ENCODE data around the gene SCAF8. TPM values are rescaled to one million over a fixed set of nuclear protein-coding genes. Genes with fewer than 3 reads are reported as not detected.
"Not testable (repeated sequence)": the region's sequence is repeated elsewhere in the genome, so short reads cannot be mapped to it uniquely, and the experiment has no call there.

Gene SCAF8
- total RNA-seq, 1 experiment from 2014 or later, result 44.8 TPM

DNA sequence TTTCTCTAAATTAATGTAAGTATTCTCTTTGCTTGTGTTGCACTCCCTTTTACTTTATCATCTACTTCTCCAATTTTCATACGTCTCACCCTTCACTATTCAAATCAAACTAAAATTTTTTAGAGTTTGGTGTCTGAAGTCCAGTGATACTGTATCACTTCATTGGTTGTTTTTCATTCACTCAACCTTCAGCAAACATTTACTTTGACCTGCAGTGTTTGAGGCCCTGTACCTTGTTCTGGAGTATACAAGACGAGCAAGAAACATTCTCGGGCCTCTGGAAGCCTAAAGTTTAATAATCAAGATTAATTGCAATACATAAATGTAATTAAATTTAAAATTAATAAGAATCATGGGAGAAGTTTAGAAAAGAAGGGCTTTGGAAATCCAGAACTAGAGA, 64.6 kb downstream of the SCAF8 start:
- no peaks in the 10 kb centered on the region for H3K9me2 ChIP-seq (replicated peaks; ENCODE audit: insufficient read depth, low read length)
- H3K4me2 ChIP-seq (ENCODE audit: low read depth, low read length, poor library complexity, severe bottlenecking), result no peak overlapping the region
- H4K20me1 ChIP-seq (ENCODE audit: insufficient read depth, low read depth, low read length), result no peaks in the 10 kb centered on the region
- peaks cover 21% of the 10 kb centered on the region; the same call in 1 of the 2 replicates for H3K36me3 ChIP-seq (ENCODE audit: insufficient read depth, low read length)
- DNase-seq, result no peak
- H3K27ac ChIP-seq (ENCODE audit: low read length), result no peak overlapping the region
- H3K9ac ChIP-seq (ENCODE audit: low read length), result no peak overlapping the region
- peaks cover 71% of the 10 kb centered on the region for H3K79me2 ChIP-seq (ENCODE audit: low read length)
- peaks cover 24% of the 10 kb centered on the region for H3K4me1 ChIP-seq (ENCODE audit: low read length)
- no peak overlapping the region for H3K4me3 ChIP-seq (ENCODE audit: low read length)
- no peaks in the 10 kb centered on the region for H3K9me3 ChIP-seq (ENCODE audit: low read length)
- no peak overlapping the region for H2AFZ ChIP-seq (ENCODE audit: low read length)
- no peaks in the 10 kb centered on the region for H3K27me3 ChIP-seq (ENCODE audit: low read length)

- H2AFZ ChIP-seq (ENCODE audit: low read length), result no peak overlapping the region
These were observed 67.1 kb downstream of the SCAF8 start for GRCh38 chr6:154800338-154800737.

DNA sequence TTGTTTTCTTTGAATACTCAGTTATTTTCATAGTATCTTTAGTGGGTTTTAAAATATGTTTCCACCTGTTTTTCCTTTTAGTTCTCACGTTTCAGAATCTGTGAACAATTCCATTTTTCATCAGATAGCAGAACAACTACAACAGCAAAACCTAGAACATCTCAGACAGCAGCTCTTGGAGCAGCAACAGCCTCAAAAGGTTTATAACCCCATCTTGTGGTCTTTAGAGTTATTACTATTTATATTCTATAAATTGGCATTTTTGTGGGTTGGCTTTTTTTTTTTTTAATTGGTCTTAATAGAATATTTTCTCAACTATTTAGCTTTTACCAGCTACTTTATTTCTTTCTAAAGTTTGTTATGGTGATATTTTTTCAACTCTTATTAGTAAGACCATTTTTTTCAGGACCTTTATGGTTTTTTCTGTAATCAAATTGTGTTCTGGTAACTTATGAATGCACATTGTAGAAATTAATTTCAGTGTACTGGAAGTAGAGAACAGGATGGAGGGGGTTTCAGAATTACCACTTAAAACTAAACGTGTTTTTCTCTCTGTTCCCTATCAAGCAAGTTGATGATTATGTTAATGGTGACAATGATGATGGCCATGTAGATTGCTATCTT, 72.2 kb downstream of the SCAF8 start:
- H3K36me3 ChIP-seq (ENCODE audit: insufficient read depth, low read length), result peaks cover 64% of the 10 kb centered on the region
- H3K4me2 ChIP-seq (ENCODE audit: low read depth, low read length, poor library complexity, severe bottlenecking), result no peak overlapping the region
- H3K4me1 ChIP-seq (ENCODE audit: low read length), result peaks cover 47% of the 10 kb centered on the region
- H3K27ac ChIP-seq (ENCODE audit: low read length), result peak overlapping the region; percentile 53
- DNase-seq, result peak; percentile 83
- no peaks in the 10 kb centered on the region for H3K9me3 ChIP-seq (ENCODE audit: low read length)
- H3K9ac ChIP-seq (ENCODE audit: low read length), result no peak overlapping the region
- H3K9me2 ChIP-seq (replicated peaks; ENCODE audit: insufficient read depth, low read length), result no peaks in the 10 kb centered on the region
- peaks cover 75% of the 10 kb centered on the region for H3K79me2 ChIP-seq (ENCODE audit: low read length)
- H3K4me3 ChIP-seq (ENCODE audit: low read length), result no peak overlapping the region
- no peaks in the 10 kb centered on the region for H4K20me1 ChIP-seq (ENCODE audit: insufficient read depth, low read depth, low read length)
- H3K27me3 ChIP-seq (ENCODE audit: low read length), result no peaks in the 10 kb centered on the region
- no peak overlapping the region for H2AFZ ChIP-seq (ENCODE audit: low read length)

More at GRCh38 chr6:154800338-154800737, 67.1 kb downstream of the SCAF8 start:
- no peaks in the 10 kb centered on the region for H4K20me1 ChIP-seq (ENCODE audit: insufficient read depth, low read depth, low read length)
- H3K9ac ChIP-seq (ENCODE audit: low read length), result no peak overlapping the region
- peaks cover 47% of the 10 kb centered on the region for H3K4me1 ChIP-seq (ENCODE audit: low read length)
- no peaks in the 10 kb centered on the region for H3K27me3 ChIP-seq (ENCODE audit: low read length)
- peak overlapping the region; percentile 3 for H3K4me2 ChIP-seq (ENCODE audit: low read depth, low read length, poor library complexity, severe bottlenecking)
- H3K9me2 ChIP-seq (replicated peaks; ENCODE audit: insufficient read depth, low read length), result no peaks in the 10 kb centered on the region
- H3K9me3 ChIP-seq (ENCODE audit: low read length), result no peaks in the 10 kb centered on the region
- DNase-seq, result no peak
- peak overlapping the region; percentile 32 for H3K27ac ChIP-seq (ENCODE audit: low read length)
- H3K36me3 ChIP-seq (ENCODE audit: insufficient read depth, low read length), result peaks cover 30% of the 10 kb centered on the region; the same call in 1 of the 2 replicates
- H3K79me2 ChIP-seq (ENCODE audit: low read length), result peaks cover 72% of the 10 kb centered on the region
- H3K4me3 ChIP-seq (ENCODE audit: low read length), result no peak overlapping the region

- Histone ChIP-seq H3K79me2 (ENCODE audit: low read length) (peaks cover 72% of the 10 kb centered on the region), H3K4me2 (ENCODE audit: low read depth, low read length, poor library complexity, severe bottlenecking) (no peak overlapping the region), H3K27ac (ENCODE audit: low read length) (peak overlapping the region; percentile 53; the same call in 1 of the 2 replicates), H3K4me3 (ENCODE audit: low read length) (no peak overlapping the region), H4K20me1 (ENCODE audit: insufficient read depth, low read depth, low read length) (no peaks in the 10 kb centered on the region), H3K9me3 (ENCODE audit: low read length) (no peaks in the 10 kb centered on the region), H2AFZ (ENCODE audit: low read length) (no peak overlapping the region), H3K9ac (ENCODE audit: low read length) (no peak overlapping the region), H3K9me2 (replicated peaks; ENCODE audit: insufficient read depth, low read length) (no peaks in the 10 kb centered on the region), H3K36me3 (ENCODE audit: insufficient read depth, low read length) (peaks cover 73% of the 10 kb centered on the region), H3K4me1 (ENCODE audit: low read length) (peaks cover 36% of the 10 kb centered on the region), H3K27me3 (ENCODE audit: low read length) (no peaks in the 10 kb centered on the region)
- no peak for DNase-seq
These were observed 73.6 kb downstream of the SCAF8 start for GRCh38 chr6:154806804-154807203.

DNA sequence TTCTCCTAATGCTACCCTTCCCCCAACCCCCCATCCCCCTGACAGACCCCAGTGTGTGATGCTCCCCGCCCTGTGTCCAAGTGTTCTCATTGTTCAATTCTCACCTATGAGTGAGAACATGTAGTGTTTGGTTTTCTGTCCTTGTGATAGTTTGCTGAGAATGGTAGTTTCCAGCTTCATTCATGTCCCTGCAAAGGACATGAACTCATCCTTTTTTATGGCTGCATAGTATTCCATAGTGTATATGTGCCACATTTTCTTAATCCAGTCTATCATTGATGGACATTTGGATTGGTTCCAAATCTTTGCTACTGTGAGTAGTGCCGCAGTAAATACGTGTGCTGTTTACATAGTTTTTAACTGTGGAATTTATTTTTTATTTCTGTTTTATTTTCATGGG, 78.4 kb downstream of the SCAF8 start:
- H3K9me2 ChIP-seq (replicated peaks; ENCODE audit: insufficient read depth, low read length), result not testable (repeated sequence)

DNA sequence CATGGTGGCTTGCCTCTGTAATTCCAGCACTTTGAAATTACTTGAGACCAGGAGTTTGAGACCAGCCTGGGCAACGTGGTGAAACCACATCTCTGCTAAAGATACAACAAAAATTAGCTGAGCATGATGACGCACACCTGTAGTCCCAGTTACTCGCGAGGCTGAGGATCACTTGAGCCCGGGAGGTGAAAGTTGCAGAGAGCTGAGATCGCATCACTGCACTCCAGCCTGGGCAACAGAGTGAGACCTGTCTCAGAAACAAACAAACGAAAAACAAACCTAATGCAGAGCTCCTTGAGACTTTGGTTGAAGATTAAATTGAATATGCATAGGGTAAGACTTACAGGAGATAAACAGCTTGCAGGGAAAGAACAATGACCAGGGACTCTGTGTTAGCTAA, 80.8 kb downstream of the SCAF8 start:
- Histone ChIP-seq H3K4me3 (ENCODE audit: low read length) (peak overlapping the region; percentile 45), H3K4me2 (ENCODE audit: low read depth, low read length, poor library complexity, severe bottlenecking) (peak overlapping the region; percentile 62), H3K27ac (ENCODE audit: low read length) (peak overlapping the region; percentile 99)

More for the DNA sequence above, 78.4 kb downstream of the SCAF8 start:
- H3K9ac ChIP-seq (ENCODE audit: low read length); H3K27me3 ChIP-seq (ENCODE audit: low read length); H3K27ac ChIP-seq (ENCODE audit: low read length); H3K4me3 ChIP-seq (ENCODE audit: low read length); H3K9me3 ChIP-seq (ENCODE audit: low read length); DNase-seq; H3K4me2 ChIP-seq (ENCODE audit: low read depth, low read length, poor library complexity, severe bottlenecking); H2AFZ ChIP-seq (ENCODE audit: low read length); H4K20me1 ChIP-seq (ENCODE audit: insufficient read depth, low read depth, low read length): not testable (repeated sequence)
- Histone ChIP-seq H3K79me2 (ENCODE audit: low read length) (peaks cover 55% of the 10 kb centered on the region), H3K4me1 (ENCODE audit: low read length) (peaks cover 46% of the 10 kb centered on the region), H3K36me3 (ENCODE audit: insufficient read depth, low read length) (peaks cover 76% of the 10 kb centered on the region)

GRCh38 chr6:154815938-154816820, 83.0 kb downstream of the SCAF8 start:
- Histone ChIP-seq H3K9ac (ENCODE audit: low read length) (peak overlapping the region; percentile 35), H4K20me1 (ENCODE audit: insufficient read depth, low read depth, low read length) (no peaks in the 10 kb centered on the region), H2AFZ (ENCODE audit: low read length) (no peak overlapping the region), H3K27me3 (ENCODE audit: low read length) (no peaks in the 10 kb centered on the region), H3K79me2 (ENCODE audit: low read length) (peaks cover 61% of the 10 kb centered on the region), H3K9me2 (replicated peaks; ENCODE audit: insufficient read depth, low read length) (no peaks in the 10 kb centered on the region), H3K9me3 (ENCODE audit: low read length) (no peaks in the 10 kb centered on the region), H3K4me1 (ENCODE audit: low read length) (peaks cover 74% of the 10 kb centered on the region), H3K27ac (ENCODE audit: low read length) (peak overlapping the region; percentile 99), H3K36me3 (ENCODE audit: insufficient read depth, low read length) (peaks cover 76% of the 10 kb centered on the region), H3K4me2 (ENCODE audit: low read depth, low read length, poor library complexity, severe bottlenecking) (peak overlapping the region; percentile 62), H3K4me3 (ENCODE audit: low read length) (peak overlapping the region; percentile 6; the same call in 1 of the 2 replicates)
- DNase-seq, result no peak

More for the DNA sequence above, 80.8 kb downstream of the SCAF8 start:
- Histone ChIP-seq H3K79me2 (ENCODE audit: low read length) (peaks cover 60% of the 10 kb centered on the region), H3K27me3 (ENCODE audit: low read length) (no peaks in the 10 kb centered on the region), H3K36me3 (ENCODE audit: insufficient read depth, low read length) (peaks cover 76% of the 10 kb centered on the region), H3K9ac (ENCODE audit: low read length) (peak overlapping the region; percentile 55), H3K9me3 (ENCODE audit: low read length) (no peaks in the 10 kb centered on the region), H2AFZ (ENCODE audit: low read length) (no peak overlapping the region), H3K4me1 (ENCODE audit: low read length) (peaks cover 70% of the 10 kb centered on the region), H3K9me2 (replicated peaks; ENCODE audit: insufficient read depth, low read length) (no peaks in the 10 kb centered on the region), H4K20me1 (ENCODE audit: insufficient read depth, low read depth, low read length) (no peaks in the 10 kb centered on the region)
- peak; percentile 89 for DNase-seq

GRCh38 chr6:154821099-154821498, 87.9 kb downstream of the SCAF8 start:
- H4K20me1 ChIP-seq (ENCODE audit: insufficient read depth, low read depth, low read length), result no peaks in the 10 kb centered on the region
- no peak overlapping the region for H3K4me2 ChIP-seq (ENCODE audit: low read depth, low read length, poor library complexity, severe bottlenecking)
- peak overlapping the region; percentile 99; the same call in 1 of the 2 replicates for H3K27ac ChIP-seq (ENCODE audit: low read length)
- peaks cover 33% of the 10 kb centered on the region for H3K4me1 ChIP-seq (ENCODE audit: low read length)
- H3K27me3 ChIP-seq (ENCODE audit: low read length), result no peaks in the 10 kb centered on the region
- peaks cover 91% of the 10 kb centered on the region for H3K79me2 ChIP-seq (ENCODE audit: low read length)
- H3K36me3 ChIP-seq (ENCODE audit: insufficient read depth, low read length), result peaks cover 84% of the 10 kb centered on the region
- no peaks in the 10 kb centered on the region for H3K9me2 ChIP-seq (replicated peaks; ENCODE audit: insufficient read depth, low read length)
- DNase-seq, result no peak
- no peak overlapping the region for H2AFZ ChIP-seq (ENCODE audit: low read length)
- H3K9ac ChIP-seq (ENCODE audit: low read length), result no peak overlapping the region
- H3K4me3 ChIP-seq (ENCODE audit: low read length), result no peak overlapping the region
- no peaks in the 10 kb centered on the region for H3K9me3 ChIP-seq (ENCODE audit: low read length)

Measured in Karpas-422 (cell line).